GM12891 (cell line): Measurements from ENCODE around the gene BAG3.

ENCODE experiments used
- DNase-seq: peaks from one replicate; pipeline ENCODE4 v3.0.0; 2011; ENCODE audit warnings: low spot score; ENCODE audit not compliant: insufficient read length
- FAIRE-seq: peaks from 2 replicates; lab custom pipeline; 2011; peaks lifted over from hg19 to GRCh38; lab: Jason Lieb, UNC
- PAX5 ChIP-seq: IDR thresholded peaks from 2 replicates; pipeline ENCODE4 v1.6.1; 2011; ENCODE audit warnings: low read length, moderate library complexity, mild to moderate bottlenecking; ENCODE audit not compliant: insufficient read depth, severe bottlenecking
- POLR2A ChIP-seq: IDR thresholded peaks from 2 replicates; pipeline ENCODE4 v1.6.1; 2011; ENCODE audit warnings: low read depth, low read length, control low read depth
- POLR2AphosphoS5 ChIP-seq: IDR thresholded peaks from 2 replicates; pipeline ENCODE4 v1.6.1; 2011; ENCODE audit warnings: low read depth, low read length, control low read depth
- POU2F2 ChIP-seq: IDR thresholded peaks from 2 replicates; pipeline ENCODE4 v1.6.1; 2011; ENCODE audit warnings: low read depth, mild to moderate bottlenecking, control low read depth, low read length, moderate library complexity
- SPI1 ChIP-seq: IDR thresholded peaks from 2 replicates; pipeline ENCODE4 v1.6.1; 2011; ENCODE audit warnings: low read depth, low read length, control low read depth
- TAF1 ChIP-seq: IDR thresholded peaks from 2 replicates; pipeline ENCODE4 v1.6.1; 2011; ENCODE audit warnings: low read depth, low read length, control low read depth

Gene BAG3

GRCh38 chr10:119637631-119638030, 13.5 kb upstream of the BAG3 start:
- DNase-seq (no peak), FAIRE-seq (no peak)
- TF ChIP-seq POU2F2 (no peak), POLR2A (no peak), PAX5 (no peak), TAF1 (no peak), SPI1 (no peak), POLR2AphosphoS5 (no peak)

GRCh38 chr10:119638982-119639381, 12.2 kb upstream of the BAG3 start:
- TF ChIP-seq POLR2AphosphoS5 (no peak), POLR2A (no peak), POU2F2 (no peak), PAX5 (no peak)
- FAIRE-seq (no peak), DNase-seq (no peak)

- FAIRE-seq: no peak
- DNase-seq: no peak
- no peak for TF ChIP-seq TAF1
- TF ChIP-seq POLR2A: no peak
Observed at GRCh38 chr10:119640384-119640783, 10.8 kb upstream of the BAG3 start.

GRCh38 chr10:119640875-119641526, 10.2 kb upstream of the BAG3 start:
- TF ChIP-seq POLR2AphosphoS5: no peak
- TF ChIP-seq SPI1: no peak
- TF ChIP-seq PAX5: no peak
- TF ChIP-seq POLR2A: no peak
- no peak for TF ChIP-seq POU2F2
- no peak for TF ChIP-seq TAF1
- FAIRE-seq: no peak
- no peak for DNase-seq

- TF ChIP-seq POLR2A (no peak), PAX5 (no peak), TAF1 (no peak), POU2F2 (no peak), SPI1 (no peak), POLR2AphosphoS5 (no peak)
- FAIRE-seq (no peak), DNase-seq (no peak)
Observed at GRCh38 chr10:119642556-119643111, 8.5 kb upstream of the BAG3 start.

GRCh38 chr10:119643306-119644204, 7.6 kb upstream of the BAG3 start:
- no peak for FAIRE-seq
- no peak for TF ChIP-seq SPI1
- TF ChIP-seq POLR2AphosphoS5: no peak
- TF ChIP-seq PAX5: no peak
- TF ChIP-seq POLR2A: no peak
- TF ChIP-seq POU2F2: no peak

GRCh38 chr10:119644205-119644814, 6.9 kb upstream of the BAG3 start:
- FAIRE-seq: no peak

More at GRCh38 chr10:119643306-119644204, 7.6 kb upstream of the BAG3 start:
- DNase-seq: no peak

GRCh38 chr10:119644994-119645393, 6.2 kb upstream of the BAG3 start:
- FAIRE-seq: no peak
- DNase-seq: no peak

More at GRCh38 chr10:119644205-119644814, 6.9 kb upstream of the BAG3 start:
- no peak for DNase-seq
- TF ChIP-seq POU2F2 (no peak), TAF1 (no peak), SPI1 (no peak), POLR2A (no peak), POLR2AphosphoS5 (no peak), PAX5 (no peak)

GRCh38 chr10:119650062-119650461, 1.1 kb upstream of the BAG3 start:
- FAIRE-seq (no peak), DNase-seq (no peak)
- TF ChIP-seq TAF1 (no peak), POU2F2 (no peak), SPI1 (no peak), POLR2AphosphoS5 (no peak), PAX5 (no peak), POLR2A (no peak)

More at GRCh38 chr10:119644994-119645393, 6.2 kb upstream of the BAG3 start:
- no peak for TF ChIP-seq POLR2AphosphoS5
- TF ChIP-seq POU2F2: no peak
- no peak for TF ChIP-seq POLR2A
- no peak for TF ChIP-seq SPI1
- TF ChIP-seq PAX5: no peak
